Activated CD4-positive, alpha-beta T cell treated with anti-CD3 and anti-CD28 coated beads for 4 hours (primary cell): ENCODE results near the gene MAP3K10.

Experiments used
- DNase-seq, 2 donors: peaks; one replicate each; pipeline ENCODE4 v3.0.0-alpha.2; 2020

MAP3K10 gene

GRCh38 chr19:40251991-40252390, 60.8 kb downstream of the MAP3K10 start:
- no peak for DNase-seq

- DNase-seq, result no peak
Observed at GRCh38 chr19:40252395-40252794, 61.2 kb downstream of the MAP3K10 start.

GRCh38 chr19:40253611-40254092, 62.4 kb downstream of the MAP3K10 start:
- DNase-seq, result no peak

GRCh38 chr19:40254714-40255418, 63.6 kb downstream of the MAP3K10 start:
- no peak for DNase-seq

GRCh38 chr19:40255619-40256166, 64.5 kb downstream of the MAP3K10 start:
- DNase-seq, result no peak

- DNase-seq, result no peak
Observed at GRCh38 chr19:40256512-40256911, 65.3 kb downstream of the MAP3K10 start.

GRCh38 chr19:40257096-40257517, 65.9 kb downstream of the MAP3K10 start:
- no peak for DNase-seq

- no peak for DNase-seq
Observed at GRCh38 chr19:40261631-40262030, 70.4 kb downstream of the MAP3K10 start.

GRCh38 chr19:40262422-40262821, 71.2 kb downstream of the MAP3K10 start:
- no peak for DNase-seq

GRCh38 chr19:40263440-40264313, 72.5 kb downstream of the MAP3K10 start:
- DNase-seq, result no peak

- no peak for DNase-seq
Observed at GRCh38 chr19:40264314-40265054, 73.3 kb downstream of the MAP3K10 start.
